GM12878 (cell line): Measurements from ENCODE around the gene TTYH3. TPM values are rescaled to one million over a fixed set of nuclear protein-coding genes. Genes with fewer than 3 reads are reported as not detected.

Experiments
- ASH2L ChIP-seq: fragments of 300-600, 200-600 bp; sonication (generic); IDR thresholded peaks from 2 replicates; pipeline ENCODE4 v1.6.1; 2017; ENCODE audit warnings: low read depth, mild to moderate bottlenecking, borderline replicate concordance
- CBX3 ChIP-seq: fragments of 200-600 bp; sonication (generic); IDR thresholded peaks from 2 replicates; pipeline ENCODE4 v1.6.1; 2016; ENCODE audit warnings: low read depth, borderline replicate concordance
- EED ChIP-seq: sonication (generic); IDR thresholded peaks from 2 replicates; pipeline ENCODE4 v1.6.1; 2016; ENCODE audit warnings: antibody characterized with exemption, low read depth
- JUND ChIP-seq: IDR thresholded peaks from 2 replicates; pipeline ENCODE4 v1.6.1; 2012; ENCODE audit warnings: low read depth, mild to moderate bottlenecking, low read length, improper control_type of control experiment, moderate library complexity
- PAX8 ChIP-seq: fragments of 450-650 bp; IDR thresholded peaks from 2 replicates; pipeline ENCODE4 v1.6.1; 2017; ENCODE audit warnings: mild to moderate bottlenecking, moderate library complexity
- RB1 ChIP-seq: fragments of 450-650 bp; formaldehyde crosslinking; IDR thresholded peaks from 2 replicates; pipeline ENCODE4 v1.6.1; 2017; ENCODE audit warnings: mild to moderate bottlenecking, borderline replicate concordance
- RCOR1 ChIP-seq: conservative IDR thresholded peaks from 2 replicates; pipeline ENCODE4 v1.6.1; 2012; ENCODE audit warnings: low read depth, low read length, improper control_type of control experiment
- SMC3 ChIP-seq: IDR thresholded peaks from 2 replicates; pipeline ENCODE4 v1.6.1; 2011; ENCODE audit warnings: low read length, improper control_type of control experiment, borderline replicate concordance
- TBL1XR1 ChIP-seq: IDR thresholded peaks from 2 replicates; pipeline ENCODE4 v1.6.1; 2012; ENCODE audit warnings: low read depth, low read length, improper control_type of control experiment
- TCF3 ChIP-seq: IDR thresholded peaks from 2 replicates; pipeline ENCODE4 v1.6.1; 2012; ENCODE audit warnings: low read depth, mild to moderate bottlenecking, low read length, borderline replicate concordance; ENCODE audit not compliant: insufficient read depth
- YY1 ChIP-seq: IDR thresholded peaks from 2 replicates; pipeline ENCODE4 v1.6.1; 2011; ENCODE audit warnings: low read depth, mild to moderate bottlenecking, low read length
- ZNF24 ChIP-seq: fragments of 450-650 bp; IDR thresholded peaks from 2 replicates; pipeline ENCODE4 v1.6.1; 2017; ENCODE audit warnings: antibody characterized with exemption, mild to moderate bottlenecking
- polyA plus RNA-seq, 11 experiments: library from polyadenylated mRNA; depleted of rRNA in 4 of 11; unstranded in 6 of 11; stranded (reverse) in 5 of 11; fragments of >200 nt; fragmentation: Nextera tagmentation in 4 of 11; fragmentation: Illumina TruSeq in 1 of 11; extraction: Ambion mirVana in 4 of 11; extraction: Trizol in 1 of 11; gene quantifications; 1 replicate in 1 of 11; 2 replicates in 10 of 11; pipeline versions ENCODE4 v1.2.1 to v1.2.3, GENCODE V29; 2011 to 2016; ENCODE audit warnings: inconsistent platforms in 2 of 11, missing spikeins in 2 of 11, low read depth in 1 of 11
- total RNA-seq, 4 experiments: library from RNA; depleted of rRNA in 3 of 4; stranded (reverse); fragments of >200 nt in 3 of 4; fragmentation: Illumina TruSeq in 1 of 4; extraction: Trizol in 1 of 4; gene quantifications; 2 replicates each; pipeline versions ENCODE4 v1.2.1 to v1.2.3, GENCODE V29; 2013 to 2021
- TF ChIP-seq, protein P1 (sequence below): fragments of 450-650 bp; IDR thresholded peaks from 2 replicates; pipeline ENCODE4 v1.6.1; 2014; ENCODE audit warnings: mild to moderate bottlenecking
- TF ChIP-seq, protein P2 (sequence below): IDR thresholded peaks from 2 replicates; pipeline ENCODE4 v1.6.1; 2011; ENCODE audit warnings: low read depth, low read length, improper control_type of control experiment, borderline replicate concordance
- TF ChIP-seq, protein P3 (sequence below): IDR thresholded peaks from 2 replicates; pipeline ENCODE4 v1.6.1; 2011; ENCODE audit warnings: mild to moderate bottlenecking, low read depth, low read length, moderate library complexity; ENCODE audit not compliant: insufficient replicate concordance
- TF ChIP-seq, protein P4 (sequence below): IDR thresholded peaks from 2 replicates; pipeline ENCODE4 v1.6.1; 2011; ENCODE audit warnings: borderline replicate concordance, low read depth, mild to moderate bottlenecking, moderate library complexity, mixed read lengths, low read length; ENCODE audit not compliant: insufficient read depth; ENCODE audit errors: extremely low read length
- TF ChIP-seq, protein P5 (sequence below): IDR thresholded peaks from 2 replicates; pipeline ENCODE4 v1.6.1; 2012; ENCODE audit warnings: low read depth, low read length, improper control_type of control experiment
- TF ChIP-seq, protein P6 (sequence below): IDR thresholded peaks from 2 replicates; pipeline ENCODE4 v1.6.1; 2011; ENCODE audit warnings: borderline replicate concordance, low read depth, mild to moderate bottlenecking, moderate library complexity, low read length; ENCODE audit not compliant: insufficient read depth, poor library complexity, severe bottlenecking
- TF ChIP-seq, protein P7 (sequence below): fragments of 150-350 bp; IDR thresholded peaks from 2 replicates; pipeline ENCODE4 v1.6.1; 2014; ENCODE audit warnings: mild to moderate bottlenecking, low read depth, low read length

The TTYH3 gene
- total and polyA plus RNA-seq, 10 of the 15 experiments (the other 5 are each of a cell fraction or from before 2014, with no cell fraction given), result 0.79 to 71.4 (median 10.5) TPM

DNA sequence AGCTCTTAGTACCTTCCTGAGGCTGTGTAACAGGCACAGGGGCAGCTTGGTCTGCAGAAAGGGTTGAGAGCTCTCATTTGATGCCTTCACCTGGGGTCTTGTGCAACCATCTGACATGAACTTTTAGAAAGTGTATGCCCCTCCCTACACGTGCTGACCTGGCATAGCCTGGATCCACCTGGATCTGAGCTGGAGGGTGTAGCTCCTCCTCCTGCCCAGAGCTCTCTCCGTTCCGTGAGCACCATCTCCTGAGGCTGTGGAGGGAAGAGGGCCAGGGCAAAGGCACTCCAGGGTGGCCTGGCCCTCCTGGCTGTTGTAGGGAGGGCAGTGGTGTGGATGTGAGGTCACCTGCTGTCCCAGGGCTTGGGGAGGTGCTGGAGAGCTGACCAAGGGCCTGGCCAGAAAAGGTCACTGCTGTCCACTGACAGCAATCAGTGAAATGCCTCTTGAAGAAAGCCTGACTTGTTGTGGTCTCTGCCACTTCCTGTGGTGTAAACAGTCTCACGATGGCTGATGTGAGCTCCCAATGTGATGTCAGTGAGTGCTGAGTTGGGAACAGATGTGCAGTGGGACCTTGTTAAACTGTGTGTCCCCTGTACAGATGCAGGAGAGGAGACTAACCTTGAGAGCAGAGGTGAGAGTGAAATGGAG is 79.2 kb downstream of the TTYH3 start (continued):
- TF ChIP-seq, protein P1, sequence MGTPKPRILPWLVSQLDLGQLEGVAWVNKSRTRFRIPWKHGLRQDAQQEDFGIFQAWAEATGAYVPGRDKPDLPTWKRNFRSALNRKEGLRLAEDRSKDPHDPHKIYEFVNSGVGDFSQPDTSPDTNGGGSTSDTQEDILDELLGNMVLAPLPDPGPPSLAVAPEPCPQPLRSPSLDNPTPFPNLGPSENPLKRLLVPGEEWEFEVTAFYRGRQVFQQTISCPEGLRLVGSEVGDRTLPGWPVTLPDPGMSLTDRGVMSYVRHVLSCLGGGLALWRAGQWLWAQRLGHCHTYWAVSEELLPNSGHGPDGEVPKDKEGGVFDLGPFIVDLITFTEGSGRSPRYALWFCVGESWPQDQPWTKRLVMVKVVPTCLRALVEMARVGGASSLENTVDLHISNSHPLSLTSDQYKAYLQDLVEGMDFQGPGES, result no peak
- no peak for TF ChIP-seq RB1
- peak; percentile 83 for TF ChIP-seq EED
- TF ChIP-seq, protein P2, sequence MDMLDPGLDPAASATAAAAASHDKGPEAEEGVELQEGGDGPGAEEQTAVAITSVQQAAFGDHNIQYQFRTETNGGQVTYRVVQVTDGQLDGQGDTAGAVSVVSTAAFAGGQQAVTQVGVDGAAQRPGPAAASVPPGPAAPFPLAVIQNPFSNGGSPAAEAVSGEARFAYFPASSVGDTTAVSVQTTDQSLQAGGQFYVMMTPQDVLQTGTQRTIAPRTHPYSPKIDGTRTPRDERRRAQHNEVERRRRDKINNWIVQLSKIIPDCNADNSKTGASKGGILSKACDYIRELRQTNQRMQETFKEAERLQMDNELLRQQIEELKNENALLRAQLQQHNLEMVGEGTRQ, result no peak
- no peak; the same call in 1 of the 2 replicates for TF ChIP-seq JUND
- no peak for TF ChIP-seq PAX8
- TF ChIP-seq TBL1XR1, result no peak; the same call in 1 of the 2 replicates
- no peak for TF ChIP-seq RCOR1
- TF ChIP-seq YY1, result no peak
- TF ChIP-seq SMC3, result no peak; the same call in 1 of the 2 replicates
- TF ChIP-seq, protein P3, sequence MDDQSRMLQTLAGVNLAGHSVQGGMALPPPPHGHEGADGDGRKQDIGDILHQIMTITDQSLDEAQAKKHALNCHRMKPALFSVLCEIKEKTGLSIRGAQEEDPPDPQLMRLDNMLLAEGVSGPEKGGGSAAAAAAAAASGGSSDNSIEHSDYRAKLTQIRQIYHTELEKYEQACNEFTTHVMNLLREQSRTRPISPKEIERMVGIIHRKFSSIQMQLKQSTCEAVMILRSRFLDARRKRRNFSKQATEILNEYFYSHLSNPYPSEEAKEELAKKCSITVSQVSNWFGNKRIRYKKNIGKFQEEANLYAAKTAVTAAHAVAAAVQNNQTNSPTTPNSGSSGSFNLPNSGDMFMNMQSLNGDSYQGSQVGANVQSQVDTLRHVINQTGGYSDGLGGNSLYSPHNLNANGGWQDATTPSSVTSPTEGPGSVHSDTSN, result no peak
- TF ChIP-seq, protein P4, sequence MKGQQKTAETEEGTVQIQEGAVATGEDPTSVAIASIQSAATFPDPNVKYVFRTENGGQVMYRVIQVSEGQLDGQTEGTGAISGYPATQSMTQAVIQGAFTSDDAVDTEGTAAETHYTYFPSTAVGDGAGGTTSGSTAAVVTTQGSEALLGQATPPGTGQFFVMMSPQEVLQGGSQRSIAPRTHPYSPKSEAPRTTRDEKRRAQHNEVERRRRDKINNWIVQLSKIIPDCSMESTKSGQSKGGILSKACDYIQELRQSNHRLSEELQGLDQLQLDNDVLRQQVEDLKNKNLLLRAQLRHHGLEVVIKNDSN, result no peak
- TF ChIP-seq ZNF24, result no peak
- no peak for TF ChIP-seq ASH2L
- TF ChIP-seq, protein P5, sequence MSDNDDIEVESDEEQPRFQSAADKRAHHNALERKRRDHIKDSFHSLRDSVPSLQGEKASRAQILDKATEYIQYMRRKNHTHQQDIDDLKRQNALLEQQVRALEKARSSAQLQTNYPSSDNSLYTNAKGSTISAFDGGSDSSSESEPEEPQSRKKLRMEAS, result no peak
- no peak for TF ChIP-seq CBX3
- TF ChIP-seq, protein P6, sequence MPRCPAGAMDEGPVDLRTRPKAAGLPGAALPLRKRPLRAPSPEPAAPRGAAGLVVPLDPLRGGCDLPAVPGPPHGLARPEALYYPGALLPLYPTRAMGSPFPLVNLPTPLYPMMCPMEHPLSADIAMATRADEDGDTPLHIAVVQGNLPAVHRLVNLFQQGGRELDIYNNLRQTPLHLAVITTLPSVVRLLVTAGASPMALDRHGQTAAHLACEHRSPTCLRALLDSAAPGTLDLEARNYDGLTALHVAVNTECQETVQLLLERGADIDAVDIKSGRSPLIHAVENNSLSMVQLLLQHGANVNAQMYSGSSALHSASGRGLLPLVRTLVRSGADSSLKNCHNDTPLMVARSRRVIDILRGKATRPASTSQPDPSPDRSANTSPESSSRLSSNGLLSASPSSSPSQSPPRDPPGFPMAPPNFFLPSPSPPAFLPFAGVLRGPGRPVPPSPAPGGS, result no peak
- TF ChIP-seq, protein P7, sequence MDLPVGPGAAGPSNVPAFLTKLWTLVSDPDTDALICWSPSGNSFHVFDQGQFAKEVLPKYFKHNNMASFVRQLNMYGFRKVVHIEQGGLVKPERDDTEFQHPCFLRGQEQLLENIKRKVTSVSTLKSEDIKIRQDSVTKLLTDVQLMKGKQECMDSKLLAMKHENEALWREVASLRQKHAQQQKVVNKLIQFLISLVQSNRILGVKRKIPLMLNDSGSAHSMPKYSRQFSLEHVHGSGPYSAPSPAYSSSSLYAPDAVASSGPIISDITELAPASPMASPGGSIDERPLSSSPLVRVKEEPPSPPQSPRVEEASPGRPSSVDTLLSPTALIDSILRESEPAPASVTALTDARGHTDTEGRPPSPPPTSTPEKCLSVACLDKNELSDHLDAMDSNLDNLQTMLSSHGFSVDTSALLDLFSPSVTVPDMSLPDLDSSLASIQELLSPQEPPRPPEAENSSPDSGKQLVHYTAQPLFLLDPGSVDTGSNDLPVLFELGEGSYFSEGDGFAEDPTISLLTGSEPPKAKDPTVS, result no peak
- 0 out of 2 replicates have a peak, but pooled peaks have one; percentile 49 for TF ChIP-seq TCF3
